Natural killer cell treated with Interleukin-12 subunit alpha and Interleukin-12 subunit beta and Interleukin-15 and Interleukin-18, amount 100 ng/mL, for 72 hours (primary cell): ENCODE measurements around the gene SEPSECS. TPM values are rescaled to one million over a fixed set of nuclear protein-coding genes. Genes with fewer than 3 reads are reported as not detected.
A peak's percentile ranks its signal among the peaks of the same experiment; 100 is the strongest.

Experiments used
- ATAC-seq, 2 donors: fragments of 150-1000 bp; cut with Tn5 transposase in 1 of 2; sonication (Bioruptor Pico), chemical (Tn5 transposase) in 1 of 2; 2 replicates each; pipeline ENCODE4 v1.10.0; 2021
- DNase-seq: peaks from one replicate; pipeline ENCODE4 v3.0.0; 2022; ENCODE audit warnings: low spot score
- H3K27ac Mint-ChIP-seq, 2 donors: 1 replicate in 1 of 2; 2 replicates in 1 of 2; pipeline ENCODE4 v1.8.0; 2022; ENCODE audit warnings: mixed read lengths in 2 of 2, mild to moderate bottlenecking in 1 of 2, moderate library complexity in 1 of 2
- H3K27me3 Mint-ChIP-seq, 2 donors: 1 replicate in 1 of 2; 2 replicates in 1 of 2; pipeline ENCODE4 v1.8.0; 2022; ENCODE audit warnings: mixed read lengths in 2 of 2
- H3K36me3 Mint-ChIP-seq: one replicate; pipeline ENCODE4 v1.8.0; 2022; ENCODE audit warnings: mixed read lengths
- H3K4me1 Mint-ChIP-seq, 2 donors: 1 replicate in 1 of 2; 2 replicates in 1 of 2; pipeline ENCODE4 v1.8.0; 2022; ENCODE audit warnings: low read depth in 2 of 2, mixed read lengths in 2 of 2, mild to moderate bottlenecking in 1 of 2
- H3K4me3 Mint-ChIP-seq: one replicate; pipeline ENCODE4 v1.8.0; 2022; ENCODE audit warnings: mixed read lengths
- H3K9me3 Mint-ChIP-seq: 2 replicates; pipeline ENCODE4 v1.8.0; 2022; ENCODE audit warnings: mixed read lengths
- total RNA-seq, 2 donors: library from RNA; stranded (reverse); gene quantifications; one replicate each; pipeline ENCODE4 v1.2.3, GENCODE V29; 2022

Gene SEPSECS
- total RNA-seq = 10 to 100 TPM; 11.3 to 11.7 TPM

GRCh38 chr4:25159837-25160713, at the start of gene SEPSECS:
Gene SEPSECS (minus strand): TSS chr4:25160449. CDS start chr4:25160369, 80 bp downstream.
- ATAC-seq (peak; percentile 93 to 95), DNase-seq (peak; percentile 95)
- H3K9me3 Mint-ChIP-seq = no peaks in the 10 kb centered on the region
- peak within 1 kb of the TSS; percentile 97 to 99 for H3K27ac Mint-ChIP-seq
- H3K27me3 Mint-ChIP-seq = no peaks in the 10 kb centered on the region
- peaks cover 27 to 38% of the 10 kb centered on the region in 2 donors for H3K4me1 Mint-ChIP-seq
- peak within 1 kb of the TSS; percentile 98 for H3K4me3 Mint-ChIP-seq
- H3K36me3 Mint-ChIP-seq = peaks cover 5% of the 10 kb centered on the region

GRCh38 chr4:25209702-25210101, 49.5 kb upstream of the SEPSECS start:
- no peak for ATAC-seq
- H3K4me3 Mint-ChIP-seq = no peak overlapping the region
- H3K27ac Mint-ChIP-seq = no peak overlapping the region
- peaks cover 4% of the 10 kb centered on the region for H3K36me3 Mint-ChIP-seq
- DNase-seq = no peak
- H3K9me3 Mint-ChIP-seq = peaks cover 3% of the 10 kb centered on the region
- no peaks in the 10 kb centered on the region for H3K4me1 Mint-ChIP-seq
- peaks cover 0 to 4% of the 10 kb centered on the region in 2 donors for H3K27me3 Mint-ChIP-seq

DNA sequence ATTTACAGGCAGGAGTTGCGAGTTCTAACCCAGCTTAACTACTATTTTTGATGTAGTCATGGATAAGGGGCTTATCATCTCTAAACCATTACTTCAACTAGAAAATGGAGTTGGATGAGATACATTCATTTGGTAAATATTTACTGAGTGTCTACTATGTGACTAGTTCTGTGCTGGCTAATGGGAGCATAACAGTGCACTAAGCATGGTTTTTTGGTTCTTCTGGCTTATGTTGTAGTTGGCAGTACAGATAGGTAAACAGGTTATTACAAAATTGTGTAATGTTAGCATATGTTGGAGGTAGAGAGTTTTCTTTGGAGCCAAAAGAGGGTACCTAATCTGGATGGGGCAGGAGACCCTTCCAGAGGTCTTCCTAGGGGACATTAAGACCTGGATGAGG, 47.7 kb upstream of the SEPSECS start:
- peaks cover 3% of the 10 kb centered on the region for H3K36me3 Mint-ChIP-seq
- no peaks in the 10 kb centered on the region for H3K4me1 Mint-ChIP-seq
- peaks cover 3% of the 10 kb centered on the region for H3K9me3 Mint-ChIP-seq
- ATAC-seq (no peak), DNase-seq (no peak)
- H3K27ac Mint-ChIP-seq = no peak overlapping the region
- H3K27me3 Mint-ChIP-seq = peaks cover 0 to 4% of the 10 kb centered on the region in 2 donors
- H3K4me3 Mint-ChIP-seq = no peak overlapping the region

- no peak for ATAC-seq
- Mint-ChIP-seq H3K4me3 (no peak overlapping the region), H3K4me1 (peaks cover 7% of the 10 kb centered on the region in 2 donors), H3K27ac (no peak overlapping the region), H3K9me3 (peaks cover 4% of the 10 kb centered on the region), H3K27me3 (no peaks in the 10 kb centered on the region), H3K36me3 (peaks cover 5% of the 10 kb centered on the region)
- DNase-seq = no peak
Measured at GRCh38 chr4:25198713-25199112, 38.5 kb upstream of the SEPSECS start.

DNA sequence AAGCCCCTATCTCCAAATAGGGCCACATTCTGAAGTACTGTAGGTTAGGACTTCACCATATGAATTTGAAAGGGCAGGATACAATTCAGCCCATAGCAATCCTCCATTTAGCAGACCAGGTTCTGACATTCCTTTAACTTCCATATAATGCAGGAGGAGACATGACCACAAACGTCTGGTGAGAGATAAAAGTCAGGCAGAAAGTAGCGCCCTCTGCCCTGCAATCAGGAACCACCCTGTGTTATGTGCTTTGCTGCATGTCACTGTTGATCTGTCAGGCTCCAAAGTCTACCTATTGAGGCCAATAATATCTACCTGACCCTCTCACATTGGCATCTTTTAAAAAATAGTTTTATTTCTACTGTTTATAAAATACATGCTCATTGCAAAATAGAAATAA, 30.2 kb upstream of the SEPSECS start:
- ATAC-seq = no peak
- Mint-ChIP-seq H3K36me3 (no peaks in the 10 kb centered on the region), H3K4me3 (no peak overlapping the region), H3K27ac (no peak overlapping the region), H3K27me3 (no peaks in the 10 kb centered on the region), H3K9me3 (no peaks in the 10 kb centered on the region), H3K4me1 (peaks cover 7% of the 10 kb centered on the region in 2 donors)
- no peak for DNase-seq

- Mint-ChIP-seq H3K4me1 (peaks cover 5 to 16% of the 10 kb centered on the region in 2 donors), H3K27ac (no peak overlapping the region), H3K27me3 (no peaks in the 10 kb centered on the region), H3K4me3 (no peak overlapping the region), H3K9me3 (no peaks in the 10 kb centered on the region), H3K36me3 (no peaks in the 10 kb centered on the region)
- ATAC-seq = no peak
- DNase-seq = no peak
Measured at GRCh38 chr4:25184056-25184455, 23.8 kb upstream of the SEPSECS start.

- no peak for ATAC-seq
- no peaks in the 10 kb centered on the region for H3K36me3 Mint-ChIP-seq
Measured at GRCh38 chr4:25182937-25183336, 22.7 kb upstream of the SEPSECS start.

GRCh38 chr4:25180524-25181131, 20.4 kb upstream of the SEPSECS start:
- Mint-ChIP-seq H3K9me3 (no peaks in the 10 kb centered on the region), H3K4me3 (no peak overlapping the region), H3K36me3 (no peaks in the 10 kb centered on the region), H3K27me3 (no peaks in the 10 kb centered on the region), H3K4me1 (peaks cover 5 to 16% of the 10 kb centered on the region in 2 donors), H3K27ac (no peak overlapping the region)
- DNase-seq = no peak
- ATAC-seq = peak in 1 of 2 donors; percentile 62

More at GRCh38 chr4:25182937-25183336, 22.7 kb upstream of the SEPSECS start:
- Mint-ChIP-seq H3K4me1 (peaks cover 5 to 16% of the 10 kb centered on the region in 2 donors), H3K27ac (no peak overlapping the region), H3K27me3 (no peaks in the 10 kb centered on the region), H3K4me3 (no peak overlapping the region), H3K9me3 (no peaks in the 10 kb centered on the region)
- DNase-seq = no peak

DNA sequence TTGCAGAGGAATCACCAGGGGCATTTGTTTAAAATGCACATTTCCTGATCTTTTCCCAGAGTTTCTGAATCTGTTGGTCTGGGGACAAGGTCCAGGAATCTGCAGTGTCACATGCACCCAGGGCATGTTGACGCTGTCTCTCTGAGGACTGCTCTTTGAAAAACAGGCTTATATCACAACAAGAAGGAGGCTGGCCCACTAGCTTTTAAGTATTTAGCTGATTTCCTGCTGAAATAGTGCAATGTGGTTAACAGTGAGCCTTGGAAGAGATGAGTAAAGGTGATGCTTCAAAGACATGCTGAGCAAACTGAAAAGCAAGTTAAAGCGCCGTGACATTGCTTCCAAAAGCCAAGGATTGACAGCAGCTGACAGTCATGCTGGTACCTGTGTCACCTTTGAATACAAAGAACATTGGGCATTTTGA, 18.6 kb upstream of the SEPSECS start:
- no peaks in the 10 kb centered on the region for H3K9me3 Mint-ChIP-seq
- peaks cover 5 to 16% of the 10 kb centered on the region in 2 donors for H3K4me1 Mint-ChIP-seq
- no peak overlapping the region for H3K4me3 Mint-ChIP-seq
- H3K27me3 Mint-ChIP-seq = no peaks in the 10 kb centered on the region
- H3K27ac Mint-ChIP-seq = no peak overlapping the region
- DNase-seq (no peak), ATAC-seq (no peak)
- no peaks in the 10 kb centered on the region for H3K36me3 Mint-ChIP-seq

DNA sequence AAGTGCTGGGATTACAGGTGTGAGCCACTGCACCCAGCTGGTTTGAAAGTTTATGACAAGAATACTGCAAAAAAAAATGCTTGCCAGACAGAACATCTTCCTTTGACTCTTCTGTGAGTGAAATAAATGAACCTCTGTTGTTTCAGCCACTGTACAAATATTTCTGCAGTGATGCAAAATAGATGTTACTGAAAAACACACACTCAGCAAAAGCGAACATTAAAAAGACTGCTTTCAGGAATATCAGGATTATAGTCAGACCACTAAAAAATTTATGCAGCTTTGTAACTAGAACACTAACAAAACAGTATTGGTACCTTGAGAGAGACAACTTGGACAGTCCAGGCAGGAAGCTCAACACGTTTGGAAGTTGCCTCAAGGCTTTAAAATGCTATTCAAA, 16.9 kb upstream of the SEPSECS start:
- no peak for DNase-seq
- no peaks in the 10 kb centered on the region for H3K9me3 Mint-ChIP-seq
- no peaks in the 10 kb centered on the region for H3K27me3 Mint-ChIP-seq
- no peak overlapping the region for H3K4me3 Mint-ChIP-seq
- peaks cover 5 to 16% of the 10 kb centered on the region in 2 donors for H3K4me1 Mint-ChIP-seq
- ATAC-seq = no peak
- no peaks in the 10 kb centered on the region for H3K36me3 Mint-ChIP-seq
- no peak overlapping the region for H3K27ac Mint-ChIP-seq

- DNase-seq (no peak), ATAC-seq (no peak)
- Mint-ChIP-seq H3K36me3 (peaks cover 6% of the 10 kb centered on the region), H3K4me1 (peaks cover 0 to 13% of the 10 kb centered on the region in 2 donors), H3K9me3 (no peaks in the 10 kb centered on the region), H3K4me3 (no peak overlapping the region), H3K27ac (no peak overlapping the region), H3K27me3 (no peaks in the 10 kb centered on the region)
Measured at GRCh38 chr4:25174674-25175073, 14.4 kb upstream of the SEPSECS start.

GRCh38 chr4:25172961-25173915, 13.0 kb upstream of the SEPSECS start:
- Mint-ChIP-seq H3K4me1 (peaks cover 0 to 13% of the 10 kb centered on the region in 2 donors), H3K27ac (no peak overlapping the region), H3K27me3 (peaks cover 0 to 2% of the 10 kb centered on the region in 2 donors), H3K9me3 (no peaks in the 10 kb centered on the region), H3K36me3 (peaks cover 6% of the 10 kb centered on the region), H3K4me3 (no peak overlapping the region)
- ATAC-seq (no peak), DNase-seq (no peak)

DNA sequence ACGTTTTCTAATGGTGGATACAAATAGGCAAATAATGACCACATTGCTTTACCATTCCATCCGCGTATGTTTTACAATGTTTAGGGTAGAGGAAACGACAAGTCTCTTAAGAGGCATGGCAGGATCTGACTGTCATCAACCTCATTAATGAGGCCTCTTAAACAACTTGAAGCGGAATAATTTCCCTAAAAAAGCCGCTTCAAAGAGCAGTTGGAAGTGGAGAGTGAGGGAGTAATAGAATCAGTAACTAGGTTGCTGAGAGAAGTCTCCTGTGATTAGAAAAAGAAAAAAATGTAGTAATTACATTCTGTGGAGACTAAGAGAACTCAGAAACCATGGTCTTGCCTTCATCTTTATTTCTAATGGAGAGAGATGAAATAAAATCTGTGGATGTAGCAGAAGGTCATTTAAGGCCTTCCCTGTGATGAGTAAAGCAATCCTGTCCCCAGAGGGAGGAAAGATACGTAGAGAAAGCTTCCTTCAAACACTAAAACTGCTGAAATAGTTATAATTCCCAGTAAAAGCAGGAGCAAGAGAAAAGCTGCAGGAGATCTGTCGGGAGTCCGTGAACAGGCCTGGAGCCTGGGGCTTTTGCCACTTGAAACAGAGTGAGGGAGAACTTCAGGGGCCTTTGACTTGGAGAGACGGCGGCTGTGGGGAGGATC, 11.1 kb upstream of the SEPSECS start:
- no peak for DNase-seq
- Mint-ChIP-seq H3K9me3 (no peaks in the 10 kb centered on the region), H3K4me1 (peaks cover 0 to 15% of the 10 kb centered on the region in 2 donors), H3K36me3 (peaks cover 6% of the 10 kb centered on the region), H3K4me3 (no peak overlapping the region), H3K27ac (no peak overlapping the region), H3K27me3 (peaks cover 0 to 6% of the 10 kb centered on the region in 2 donors)
- ATAC-seq = no peak
